ENCODE results near the gene MRC1. TPM values are rescaled to one million over a fixed set of nuclear protein-coding genes. Genes with fewer than 3 reads are reported as not detected.

The MRC1 gene
- polyA plus RNA-seq, 4 donors, result 8.7 to 23.6 (median 12.5) TPM

DNA sequence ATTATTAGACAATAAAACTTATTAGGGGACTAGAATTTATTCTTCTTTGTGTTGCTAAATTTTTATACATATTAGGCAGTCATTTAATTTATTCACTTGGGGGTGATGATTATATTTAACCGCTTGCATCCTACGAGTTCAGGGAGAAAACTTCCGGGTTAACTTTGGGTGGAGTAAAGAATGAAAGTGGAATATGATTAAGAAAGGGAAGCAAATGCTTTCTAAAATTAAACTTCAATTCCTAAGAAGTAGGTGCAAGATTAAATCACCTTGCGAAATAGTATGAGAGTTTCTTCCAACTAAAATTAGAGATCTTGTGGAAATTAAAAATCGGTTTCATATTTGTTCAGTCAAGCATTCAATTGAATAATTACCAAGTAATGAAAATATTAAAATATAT is 33.5 kb downstream of the MRC1 start:
- no peak for DNase-seq (ENCODE audit: low read depth in 4 of 4, low spot score in 3 of 4)

DNA sequence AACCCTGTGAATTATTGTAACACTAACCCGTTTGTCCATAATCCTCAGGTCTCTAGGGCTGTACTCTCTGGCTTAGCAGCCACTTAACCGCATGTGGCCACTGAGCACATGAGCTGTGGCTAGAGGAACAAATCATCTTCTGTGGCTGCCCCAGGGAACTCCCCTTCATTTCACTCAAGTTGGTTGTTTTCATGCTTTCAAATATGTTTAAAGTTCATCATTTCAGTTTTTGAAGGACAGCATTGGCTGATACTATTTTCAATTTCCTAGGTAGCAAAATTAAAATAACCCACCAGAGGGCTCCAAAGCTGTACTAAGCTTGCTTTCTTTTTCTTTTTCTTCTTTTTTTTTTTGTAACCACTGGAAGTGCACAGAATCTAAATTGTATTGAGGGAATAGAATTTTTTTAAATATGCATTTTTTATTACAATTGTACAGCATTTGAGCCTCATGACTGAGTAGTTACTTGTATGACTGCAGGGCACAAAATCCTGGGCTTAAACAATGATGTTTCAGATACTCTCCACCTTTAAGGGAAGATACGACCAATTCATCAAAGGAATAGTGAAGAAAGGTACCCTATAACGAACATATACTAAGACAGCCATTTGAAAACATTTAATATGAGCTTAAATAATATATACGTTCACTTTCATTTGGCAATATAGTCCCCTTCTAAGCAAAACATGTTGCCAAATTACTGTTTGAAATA is 38.6 kb downstream of the MRC1 start:
- no peak for DNase-seq (ENCODE audit: low read depth in 4 of 4, low spot score in 3 of 4)

DNA sequence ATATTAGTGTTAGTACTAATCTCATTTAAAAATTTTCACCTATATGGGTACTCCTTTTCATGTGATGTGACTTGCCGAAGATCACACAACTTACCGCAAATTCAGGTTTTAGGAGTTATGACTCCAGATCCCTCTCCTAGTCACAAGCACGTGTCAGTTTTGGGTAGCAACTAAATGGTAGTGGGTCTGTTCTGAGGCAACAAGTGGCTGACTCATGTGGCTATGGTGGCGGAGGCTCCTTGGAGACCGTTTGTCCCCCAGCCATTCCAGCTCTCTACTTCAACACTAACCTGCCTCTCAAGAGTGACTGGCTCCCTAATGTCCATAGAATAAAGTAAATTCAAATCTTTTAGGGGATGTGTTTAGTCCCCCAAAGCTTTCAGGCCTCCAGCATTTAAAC is 39.5 kb downstream of the MRC1 start:
- no peak for DNase-seq (ENCODE audit: low read depth in 4 of 4, low spot score in 3 of 4)

- DNase-seq (ENCODE audit: low read depth in 4 of 4, low spot score in 3 of 4), result no peak
Observed at GRCh38 chr10:17850501-17850900, 41.4 kb downstream of the MRC1 start.

- DNase-seq (ENCODE audit: low read depth in 4 of 4, low spot score in 3 of 4), result no peak
Observed at GRCh38 chr10:17851611-17852010, 42.5 kb downstream of the MRC1 start.

- DNase-seq (ENCODE audit: low read depth in 4 of 4, low spot score in 3 of 4), result no peak
Observed at GRCh38 chr10:17854044-17854652, 45.0 kb downstream of the MRC1 start.

GRCh38 chr10:17857040-17857439 is 47.9 kb downstream of the MRC1 start:
- DNase-seq (ENCODE audit: low read depth in 4 of 4, low spot score in 3 of 4), result no peak

- no peak for DNase-seq (ENCODE audit: low read depth in 4 of 4, low spot score in 3 of 4)
Observed at GRCh38 chr10:17859492-17860156, 50.5 kb downstream of the MRC1 start.

GRCh38 chr10:17861760-17862159 is 52.6 kb downstream of the MRC1 start:
- no peak for DNase-seq (ENCODE audit: low read depth in 4 of 4, low spot score in 3 of 4)

DNA sequence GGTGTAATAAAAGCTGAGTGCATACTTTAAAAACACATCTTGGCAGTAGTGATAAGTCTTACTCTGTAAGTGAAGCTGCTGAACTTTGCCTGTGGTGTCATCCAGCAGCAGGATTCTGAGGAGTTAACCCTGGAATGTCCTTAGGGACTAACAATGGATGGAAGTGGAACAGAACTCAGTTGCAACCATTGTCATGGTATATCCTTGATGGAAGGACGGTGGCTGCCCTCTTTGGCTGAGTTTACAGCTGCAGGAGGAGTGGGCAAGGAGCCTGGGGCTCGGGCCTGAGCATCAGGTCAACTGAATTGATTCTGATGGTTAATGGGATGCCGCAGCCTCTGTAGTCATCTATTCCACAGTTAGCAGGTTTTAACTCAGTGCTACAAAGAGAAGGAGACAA is 56.2 kb downstream of the MRC1 start:
- no peak for DNase-seq (ENCODE audit: low read depth in 4 of 4, low spot score in 3 of 4)

- no peak for DNase-seq (ENCODE audit: low read depth in 4 of 4, low spot score in 3 of 4)
Observed at GRCh38 chr10:17866346-17866745, 57.2 kb downstream of the MRC1 start.

- DNase-seq (ENCODE audit: low read depth in 4 of 4, low spot score in 3 of 4), result no peak
Observed at GRCh38 chr10:17867056-17867455, 57.9 kb downstream of the MRC1 start.

DNA sequence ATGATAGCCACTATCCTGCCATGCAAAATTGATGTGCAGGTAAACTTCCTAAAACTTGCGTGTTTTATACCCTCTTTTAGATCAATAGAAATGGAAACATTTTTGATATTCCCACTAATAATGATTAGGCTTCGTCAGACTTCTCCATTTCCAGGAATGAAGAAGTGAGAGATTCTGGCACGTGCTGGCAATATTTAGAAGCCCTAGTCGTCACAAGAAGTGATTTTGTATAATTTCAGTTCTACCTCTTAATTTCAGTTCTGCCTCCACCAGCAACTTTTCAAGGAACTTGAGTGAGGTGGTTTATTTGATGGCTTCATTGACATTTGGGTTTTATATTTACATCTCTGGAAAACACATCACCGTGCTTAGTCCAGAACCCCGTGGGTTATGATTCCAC is 61.9 kb downstream of the MRC1 start:
- DNase-seq (ENCODE audit: low read depth in 4 of 4, low spot score in 3 of 4), result no peak

- no peak for DNase-seq (ENCODE audit: low read depth in 4 of 4, low spot score in 3 of 4)
Observed at GRCh38 chr10:17872191-17873091, 63.3 kb downstream of the MRC1 start.

DNA sequence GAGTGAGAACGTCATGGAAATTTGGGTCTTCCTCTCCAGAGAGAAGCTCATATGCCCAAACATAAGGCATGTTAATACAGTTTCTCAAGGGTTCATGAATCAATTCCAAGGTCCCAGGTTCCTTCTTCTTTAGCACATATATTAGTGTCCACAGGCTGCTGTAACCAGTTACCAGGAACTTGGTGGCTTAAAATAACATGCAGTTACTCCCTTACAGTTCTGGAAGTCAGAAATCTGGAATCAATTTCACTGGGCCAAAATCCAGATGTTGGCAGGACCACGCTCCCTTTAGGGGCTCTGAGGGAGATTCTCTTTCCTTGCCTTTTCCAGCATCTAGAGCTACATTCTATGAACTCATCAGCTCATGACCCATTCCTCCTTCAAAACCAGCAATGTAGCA is 64.8 kb downstream of the MRC1 start:
- no peak for DNase-seq (ENCODE audit: low read depth in 4 of 4, low spot score in 3 of 4)

- DNase-seq (ENCODE audit: low read depth in 4 of 4, low spot score in 3 of 4), result no peak
Observed at GRCh38 chr10:17877121-17877520, 68.0 kb downstream of the MRC1 start.

GRCh38 chr10:17878896-17879295 is 69.7 kb downstream of the MRC1 start:
- peak in 3 of 4 donors; percentile 7 to 24 (median 14) for DNase-seq (ENCODE audit: low read depth in 4 of 4, low spot score in 3 of 4)

DNA sequence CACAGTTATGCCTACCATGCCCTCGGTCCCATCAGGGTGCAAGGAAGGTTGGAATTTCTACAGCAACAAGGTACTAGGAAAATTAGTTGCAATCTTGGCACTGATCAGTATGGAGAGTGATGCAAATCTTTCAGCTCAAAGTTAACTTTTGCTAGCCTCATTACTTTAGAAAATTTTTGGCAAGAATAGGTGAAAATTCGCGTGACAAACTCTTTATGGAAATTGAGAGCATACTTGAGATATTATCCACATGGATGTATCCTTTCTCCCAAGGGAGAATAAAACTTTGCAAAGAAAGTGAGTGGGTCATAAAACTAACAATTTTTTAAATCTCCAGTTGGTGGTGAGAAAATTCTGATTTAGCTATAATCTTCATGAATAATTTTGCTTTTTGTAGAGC is 71.5 kb downstream of the MRC1 start:
- DNase-seq (ENCODE audit: low read depth in 4 of 4, low spot score in 3 of 4), result no peak

GRCh38 chr10:17882557-17882956 is 73.4 kb downstream of the MRC1 start:
- no peak for DNase-seq (ENCODE audit: low read depth in 4 of 4, low spot score in 3 of 4)

DNA sequence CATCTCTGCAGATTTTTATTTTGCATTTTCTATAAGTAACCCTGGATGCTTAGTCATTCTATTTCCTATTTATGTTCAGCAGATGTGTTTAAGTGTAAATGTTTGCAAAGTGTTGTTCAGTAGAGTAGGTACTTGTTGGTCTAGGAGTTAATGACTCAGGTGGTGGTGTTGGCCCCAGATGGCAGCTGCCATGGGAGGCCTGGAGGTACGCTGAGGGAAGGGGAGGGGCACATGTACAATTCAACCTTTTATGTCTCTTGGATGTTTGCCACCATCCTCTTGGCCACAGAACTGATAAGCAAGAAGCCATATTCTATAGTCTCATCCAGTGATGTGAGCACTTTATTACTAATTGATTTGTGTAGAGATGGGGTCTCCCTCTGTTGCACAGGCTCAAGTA is 74.5 kb downstream of the MRC1 start:
- DNase-seq (ENCODE audit: low read depth in 4 of 4, low spot score in 3 of 4), result no peak

GRCh38 chr10:17888189-17888588 is 79.0 kb downstream of the MRC1 start:
- DNase-seq (ENCODE audit: low read depth in 4 of 4, low spot score in 3 of 4), result no peak

All from left renal pelvis (tissue), 4 donors.